ENCODE results near the gene NACC2.

NACC2 gene

DNA sequence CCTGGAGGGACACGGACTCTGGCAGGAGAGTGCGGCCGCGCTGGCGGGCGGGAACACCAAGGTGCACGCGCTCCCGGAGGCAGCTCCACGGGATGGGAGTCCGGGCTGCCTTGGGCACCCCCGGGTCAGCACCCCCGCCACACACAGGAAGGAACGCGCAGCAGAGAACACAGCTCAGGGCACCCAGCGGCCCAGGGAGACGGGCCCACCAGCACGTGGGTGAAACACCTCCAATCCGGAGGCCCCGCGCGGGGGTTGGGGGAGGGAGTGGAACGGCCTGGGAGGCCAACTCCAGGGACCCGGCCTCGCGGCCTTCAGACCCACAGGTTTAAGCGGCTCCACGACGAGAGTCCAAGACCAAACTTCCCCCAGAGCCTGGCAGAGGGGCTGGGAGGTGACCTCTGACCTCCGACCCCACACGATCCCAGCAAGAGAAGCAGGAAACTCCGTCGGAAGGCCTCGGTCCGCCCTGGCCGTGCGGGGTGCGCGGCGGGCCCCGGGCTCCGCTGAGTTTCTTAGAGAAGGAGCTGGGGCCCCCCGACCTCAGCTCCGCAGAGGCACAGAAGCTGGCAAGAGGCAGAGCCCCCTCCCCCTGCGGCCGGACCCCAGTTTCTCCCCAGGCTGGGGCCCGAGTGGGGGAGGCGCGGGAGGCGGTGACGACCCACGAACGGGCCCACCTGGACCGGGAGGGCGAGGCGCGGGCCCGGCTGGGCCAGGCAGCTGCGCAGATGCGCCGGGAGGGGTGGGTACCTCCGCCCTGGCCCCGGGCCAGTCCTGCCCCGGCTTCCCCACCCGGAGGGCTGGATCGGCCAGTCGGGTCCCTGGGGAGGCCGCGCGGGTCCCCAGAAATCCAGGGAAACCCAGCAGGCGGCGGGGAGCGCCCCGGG lies 851 bp downstream of the NACC2 start:
- peak in 8 of 56 donors; percentile 27 to 57 (median 42) for DNase-seq

DNA sequence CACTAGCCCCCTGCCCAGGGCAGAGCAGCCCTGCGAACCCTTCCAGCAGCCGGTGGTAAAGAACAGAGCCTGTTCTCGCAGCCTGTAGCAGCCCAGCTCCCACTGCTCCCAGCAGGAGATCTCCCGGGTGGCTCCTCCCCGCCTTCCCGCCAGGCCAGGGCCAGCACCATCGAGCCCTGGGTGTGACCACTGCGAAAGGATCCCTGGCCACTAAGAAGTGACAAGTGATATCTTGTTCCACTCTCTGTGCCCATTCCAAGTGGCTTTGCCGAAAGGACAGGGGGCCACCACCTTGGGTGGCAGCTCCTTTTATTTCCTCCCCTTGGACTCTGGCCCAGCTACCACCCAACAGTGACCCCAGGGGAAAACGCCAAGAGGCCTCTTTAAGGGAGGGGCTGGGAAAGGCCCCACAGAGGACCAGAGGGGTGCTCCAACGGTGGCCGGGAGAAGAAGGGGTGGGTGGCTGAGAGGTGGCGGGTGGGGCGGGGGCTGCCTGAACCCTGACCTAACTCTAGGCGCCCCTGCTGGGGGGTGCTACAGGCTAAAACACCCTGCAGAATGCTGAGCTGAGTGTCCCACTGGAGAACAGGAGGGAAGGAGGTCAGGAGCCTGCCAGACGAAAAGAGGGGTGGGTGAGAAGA lies 1.6 kb downstream of the NACC2 start:
- DNase-seq = peak in 1 of 56 donors; percentile 46

DNA sequence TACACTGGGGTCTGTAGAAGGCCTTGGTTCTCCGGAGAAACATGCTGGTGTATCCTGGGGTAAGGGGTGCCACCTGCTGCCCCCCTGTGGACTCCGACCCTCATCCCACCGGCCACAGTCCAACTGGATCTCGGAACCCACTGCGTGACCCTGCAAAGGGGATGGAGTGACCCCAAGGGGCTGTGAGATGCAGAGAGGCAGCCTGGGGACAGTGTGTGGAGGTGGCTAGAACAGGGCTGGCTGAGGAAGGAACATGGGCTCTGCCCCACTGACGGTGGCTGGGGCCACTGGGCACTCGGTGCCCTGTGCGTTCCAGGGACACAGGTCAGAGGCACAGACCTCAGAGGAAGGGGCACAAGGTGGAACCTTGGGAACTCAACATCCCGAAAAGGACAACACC lies 2.3 kb downstream of the NACC2 start:
- no peak for DNase-seq

DNA sequence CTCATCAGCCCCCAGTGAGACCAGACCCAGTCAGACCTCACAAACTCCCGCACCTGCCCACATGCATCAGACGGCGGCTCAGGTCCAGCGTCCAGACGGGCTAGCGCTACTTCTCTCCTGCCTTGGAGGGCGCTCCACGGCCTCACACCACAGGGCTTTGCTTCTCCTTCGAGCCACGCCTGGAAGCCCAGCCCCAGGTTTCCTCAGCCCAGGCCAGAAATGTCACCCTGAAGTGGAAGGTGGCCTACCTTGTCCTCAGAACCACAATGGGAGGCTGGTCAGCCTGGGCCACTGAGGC lies 2.8 kb downstream of the NACC2 start:
- DNase-seq = no peak

DNA sequence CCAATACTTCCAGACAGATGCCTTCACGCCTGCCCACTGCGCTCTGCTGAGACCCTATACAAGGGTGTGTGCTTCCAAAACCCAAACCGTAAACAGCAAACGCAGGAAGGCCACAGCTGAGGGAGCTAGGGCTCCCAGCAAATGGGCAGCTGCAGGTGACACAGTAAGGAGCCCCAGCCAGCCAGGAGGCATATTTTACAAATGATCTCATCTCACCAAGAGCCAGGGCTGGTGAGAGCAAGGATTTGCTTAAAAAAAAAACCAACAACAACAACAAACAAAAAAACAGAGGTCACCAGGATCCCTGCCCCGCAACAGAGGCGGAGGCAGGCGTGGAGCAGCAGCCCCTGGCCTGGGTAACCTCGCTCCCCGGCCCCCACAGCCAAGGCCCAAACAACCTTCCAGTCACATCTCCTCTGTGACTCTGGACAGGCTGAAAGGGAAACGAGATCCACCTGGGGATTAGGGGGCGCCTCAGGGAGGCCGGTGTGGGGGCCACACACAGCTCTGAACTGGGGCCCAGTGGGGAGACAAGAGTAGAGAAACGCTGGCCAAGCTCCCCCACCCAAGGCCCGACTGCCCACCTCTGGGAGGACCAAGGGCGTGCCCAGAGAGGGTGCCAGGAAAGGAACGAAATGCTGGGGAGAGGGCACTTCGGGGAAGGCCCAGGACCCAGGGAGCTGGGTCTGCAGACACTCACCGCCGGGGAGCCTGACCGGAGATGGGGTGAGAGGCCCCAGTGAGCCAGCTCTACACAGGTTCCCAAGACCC lies 3.3 kb downstream of the NACC2 start:
- no peak for DNase-seq

DNA sequence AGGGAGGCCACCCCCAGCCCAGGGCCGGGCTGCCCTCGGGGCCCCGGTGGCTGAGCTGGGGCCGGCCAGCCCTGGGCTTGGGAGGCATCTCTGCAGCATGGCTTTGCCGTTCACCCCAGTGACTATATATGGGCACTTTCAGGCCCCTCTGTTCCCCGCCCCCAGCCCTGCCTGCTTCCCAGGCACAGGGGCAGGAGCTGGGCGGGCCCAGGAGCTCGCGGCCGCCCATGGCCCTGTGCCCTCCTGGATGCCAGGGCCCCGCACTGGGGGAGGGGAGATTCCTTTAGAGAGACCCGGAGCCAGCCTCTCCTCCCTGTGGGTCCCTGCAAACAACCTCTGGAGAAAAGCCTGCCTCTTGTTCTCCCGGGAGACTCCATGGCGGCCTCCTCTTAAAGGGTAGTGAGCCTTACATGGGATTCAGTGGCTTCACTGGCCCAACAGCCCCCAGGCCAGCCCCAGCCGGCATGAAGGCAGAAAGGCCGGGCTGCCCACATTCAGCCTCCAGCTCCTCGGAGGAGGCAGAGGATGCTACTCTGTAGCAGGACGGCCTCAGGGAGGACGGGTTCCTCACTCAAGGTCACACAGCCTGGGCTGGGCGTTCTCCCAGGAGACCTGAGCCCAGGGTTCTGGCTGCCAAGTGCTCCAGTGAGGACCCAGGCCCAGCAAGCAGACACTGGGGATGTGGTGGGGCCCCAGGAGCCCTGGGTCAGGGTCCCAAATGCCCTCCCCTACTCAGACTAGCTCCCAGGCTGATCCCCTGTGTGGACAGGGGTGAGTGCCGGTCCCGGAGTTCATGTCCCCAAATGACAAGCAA lies 4.1 kb downstream of the NACC2 start:
- no peak for DNase-seq

DNA sequence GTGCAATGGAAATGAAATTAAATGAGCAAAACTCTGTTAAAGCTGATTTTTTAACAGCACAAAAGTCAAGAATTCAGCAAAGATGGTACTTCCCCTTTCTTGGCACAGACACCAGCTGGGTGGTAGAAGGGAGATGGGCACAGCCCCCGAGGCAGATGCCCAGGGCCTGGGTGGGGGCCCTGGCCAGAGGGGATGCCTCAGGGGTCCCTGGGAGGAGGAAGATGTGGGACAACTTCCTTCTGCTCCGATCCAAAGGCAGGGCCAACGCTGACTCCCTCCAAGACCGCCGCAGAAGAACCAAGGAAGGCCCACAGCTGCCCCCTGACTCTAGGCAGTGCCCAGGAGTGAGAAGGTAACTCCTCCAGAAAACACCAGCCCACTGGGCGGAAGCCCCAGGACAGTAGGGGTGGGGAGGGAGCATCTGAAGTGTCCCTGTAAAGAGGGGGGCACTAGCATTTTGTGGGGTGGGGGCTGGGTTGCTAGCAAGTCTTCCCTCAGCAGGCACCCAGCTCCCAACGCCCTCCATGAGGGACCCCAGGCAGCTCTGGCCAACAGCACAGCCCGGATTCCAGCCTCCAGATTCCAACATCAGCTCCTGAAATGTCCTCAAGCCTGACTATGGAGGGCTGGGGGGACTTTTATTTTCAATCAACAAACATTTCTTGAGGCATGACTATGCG lies 4.9 kb downstream of the NACC2 start:
- DNase-seq = no peak

DNA sequence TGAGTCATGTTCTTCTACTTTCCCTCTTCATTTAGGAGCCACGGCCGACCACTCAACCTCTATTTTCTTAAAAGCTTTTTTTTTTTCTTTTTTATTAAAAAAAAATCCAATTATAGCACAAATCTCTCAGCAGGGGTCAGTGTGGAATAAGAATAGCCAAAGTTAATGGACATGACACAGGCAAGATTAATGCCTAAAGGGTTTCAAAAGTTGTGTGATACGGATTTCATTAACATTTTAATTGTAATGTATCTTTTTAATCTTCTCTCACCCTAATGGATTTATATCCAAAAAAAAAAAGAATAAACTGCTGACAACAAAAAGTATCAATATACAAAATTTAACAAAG lies 5.4 kb downstream of the NACC2 start:
- DNase-seq = no peak

DNA sequence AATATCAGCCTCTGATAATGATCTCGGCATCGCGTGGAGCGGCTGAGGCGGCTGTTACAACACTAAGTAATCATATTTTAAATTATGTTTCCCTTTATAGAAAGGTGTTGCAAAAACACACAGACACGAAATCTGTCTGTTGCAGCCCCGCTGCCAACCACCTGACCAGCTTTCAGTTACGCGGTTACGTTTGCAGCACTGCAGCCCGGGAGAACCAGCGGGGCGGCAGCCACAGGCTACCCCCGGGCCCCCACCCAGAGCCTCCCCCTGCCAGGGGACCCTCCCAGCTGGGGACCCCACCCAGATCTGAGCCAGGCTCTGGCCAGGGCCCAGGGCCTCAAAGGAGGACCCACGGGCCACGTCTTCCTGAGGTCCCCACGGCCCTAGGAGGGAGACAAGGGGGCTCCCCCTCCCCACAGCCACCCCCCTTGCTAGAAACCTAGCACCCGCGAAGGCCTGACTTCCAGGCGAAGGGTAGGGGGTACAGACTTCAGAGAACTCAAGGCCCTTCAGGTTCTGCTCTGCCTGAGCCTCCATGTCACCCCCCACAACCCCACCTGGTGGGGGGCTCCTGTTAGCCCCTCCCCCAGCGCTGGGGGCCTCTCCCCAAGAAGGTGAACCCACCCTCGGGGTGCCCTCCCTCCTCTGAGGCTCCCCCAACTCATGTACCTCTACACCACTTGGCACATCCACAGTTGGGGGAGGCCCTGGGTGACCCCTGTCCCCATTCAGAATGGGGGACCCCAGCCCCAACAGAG lies 6.0 kb downstream of the NACC2 start:
- DNase-seq = peak in 5 of 56 donors; percentile 33 to 49 (median 34)

DNA sequence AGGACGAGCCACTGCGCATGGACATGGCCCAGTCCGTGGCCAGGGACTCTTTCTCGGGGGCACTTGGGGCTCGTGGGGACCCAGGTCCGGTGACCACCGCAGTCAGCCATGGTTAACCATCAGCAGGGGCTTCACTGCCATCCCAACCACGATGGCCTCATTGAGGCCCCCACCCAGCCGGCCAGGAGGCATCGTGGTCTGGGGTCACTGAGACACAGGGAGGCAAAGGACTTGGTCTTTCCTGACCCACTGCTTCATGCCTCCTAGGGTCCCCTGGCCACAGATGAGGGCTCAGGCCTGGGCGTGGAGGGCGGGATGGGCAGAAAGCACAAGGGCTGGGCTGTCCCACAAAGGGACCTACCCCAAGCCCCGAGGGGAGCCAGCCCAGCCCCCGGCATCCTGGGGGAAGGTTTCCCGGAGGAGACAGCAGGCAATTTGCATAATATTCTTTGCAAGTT lies 6.6 kb downstream of the NACC2 start:
- no peak for DNase-seq

DNA sequence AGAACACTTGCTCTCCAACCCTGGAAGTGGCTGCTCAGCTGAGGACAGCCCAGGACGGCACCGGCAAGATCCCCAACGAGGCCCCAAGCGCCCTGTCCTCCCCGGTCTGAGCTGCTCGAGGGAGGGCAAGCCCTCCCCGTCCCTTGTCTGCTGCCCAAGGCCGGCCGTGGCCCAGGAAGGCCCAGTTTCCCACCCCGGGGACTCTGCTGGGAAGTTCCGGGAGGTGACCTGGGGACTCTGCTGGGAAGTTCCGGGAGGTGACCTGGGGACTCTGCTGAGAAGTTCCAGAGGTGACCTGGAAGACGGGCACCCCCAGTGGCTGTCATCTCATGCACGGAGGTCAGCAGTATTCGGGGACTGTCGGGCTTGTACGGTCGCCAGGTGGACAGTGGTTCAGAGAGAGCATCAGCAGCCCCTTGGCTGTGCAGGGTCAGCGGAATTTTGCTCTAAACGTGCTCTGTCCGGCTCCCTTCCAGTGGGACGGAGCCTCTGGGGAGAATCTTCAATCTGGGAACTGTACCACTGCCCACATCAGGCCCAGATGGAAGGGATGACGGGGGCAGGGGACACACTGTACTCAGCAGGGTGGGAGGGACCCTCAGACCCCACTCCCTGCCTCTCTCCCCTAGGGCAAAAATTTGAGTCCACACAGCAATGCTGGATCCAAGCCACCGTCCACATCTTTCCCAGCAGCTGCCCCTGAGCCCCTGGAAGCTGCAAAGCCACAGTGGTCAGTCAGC lies 7.2 kb downstream of the NACC2 start:
- no peak for DNase-seq

DNA sequence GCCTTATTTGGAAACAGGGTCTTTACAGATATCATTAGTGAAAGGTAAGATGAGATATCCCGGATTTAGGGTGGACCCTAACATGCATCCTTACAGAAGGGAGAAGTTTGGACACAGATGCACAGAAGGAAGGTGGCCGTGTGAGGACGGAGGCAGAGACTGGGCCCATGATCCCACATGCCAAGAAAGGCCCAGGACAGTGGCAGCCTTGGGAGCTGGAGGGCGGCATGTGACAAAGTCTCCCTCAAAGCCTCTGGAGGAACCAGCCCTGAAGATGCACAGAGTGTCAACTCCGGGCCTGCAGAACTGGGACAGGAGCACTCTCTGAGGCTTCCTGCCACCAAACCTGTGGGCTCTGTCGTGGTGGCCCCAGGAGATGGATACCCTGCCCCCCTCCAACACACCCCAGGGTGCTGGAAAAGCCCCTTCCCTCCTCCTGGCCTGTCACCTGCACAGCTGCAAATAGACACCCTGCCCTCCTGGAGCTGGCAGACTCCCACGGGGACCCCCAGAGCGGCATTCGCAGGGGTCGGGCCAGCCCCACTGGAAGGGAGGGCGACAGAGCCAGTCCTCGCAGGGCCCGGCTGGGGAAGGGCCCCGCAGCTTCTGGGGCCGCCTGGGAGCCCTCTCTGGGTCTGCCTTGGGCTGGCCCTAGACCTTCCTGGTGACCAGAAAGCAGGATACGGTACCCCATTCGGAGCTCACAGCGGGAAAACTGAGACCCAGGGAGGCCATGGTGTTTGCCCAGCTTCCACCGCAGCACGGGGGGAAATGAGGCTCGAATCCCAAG lies 7.9 kb downstream of the NACC2 start:
- no peak for DNase-seq

DNA sequence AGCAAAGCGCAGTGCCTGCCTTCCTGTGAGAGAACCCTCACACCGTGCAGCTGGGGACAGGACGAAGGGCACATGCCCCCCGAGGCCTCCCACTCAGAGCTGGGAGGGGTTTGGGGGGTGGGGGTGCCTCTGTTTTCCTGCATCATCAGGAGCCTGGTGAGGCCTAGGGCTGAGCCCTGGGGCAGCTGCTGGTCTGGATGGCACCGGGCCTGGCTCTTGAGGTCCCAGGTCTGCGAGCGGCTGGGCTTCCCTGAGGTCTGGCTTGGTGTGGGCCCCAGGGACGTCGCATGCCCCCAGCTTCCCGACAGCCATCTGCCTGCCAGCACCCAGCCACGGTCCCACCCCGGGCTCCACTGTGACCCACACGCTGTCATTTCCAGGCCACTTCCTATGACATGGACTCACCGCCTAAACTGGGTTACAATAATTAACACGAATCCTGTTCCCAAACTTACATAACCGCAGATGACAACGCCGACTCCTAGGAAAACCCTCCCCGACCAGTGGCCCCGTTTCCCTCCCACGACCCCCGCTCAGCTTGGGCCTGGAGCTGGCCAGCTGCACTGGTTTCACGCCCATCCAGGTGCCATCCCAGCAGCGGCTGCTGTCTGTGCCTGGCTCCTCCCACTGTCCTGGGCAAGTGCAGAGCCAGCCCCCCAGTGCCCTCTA lies 8.7 kb downstream of the NACC2 start:
- peak in 21 of 56 donors; percentile 45 to 83 (median 68) for DNase-seq

DNA sequence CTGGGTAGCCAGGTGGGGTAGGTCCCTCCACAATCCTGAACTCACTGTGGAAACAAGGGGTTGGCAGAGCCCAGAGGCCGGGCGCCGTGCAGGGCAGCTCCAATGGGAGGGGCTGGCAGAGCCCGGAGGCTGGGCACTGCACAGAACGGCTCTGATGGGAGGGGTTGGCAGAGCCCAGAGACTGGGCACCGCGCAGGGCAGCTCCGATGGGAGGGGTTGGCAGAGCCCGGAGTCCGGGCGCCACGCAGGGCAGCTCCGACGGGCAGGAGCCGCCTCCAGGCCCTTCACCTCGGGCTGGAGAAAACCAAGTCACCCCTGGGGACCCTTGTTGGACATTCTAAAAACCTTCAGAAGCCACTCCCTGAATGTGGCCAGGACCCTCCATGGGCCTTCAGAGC lies 9.3 kb downstream of the NACC2 start:
- peak in 54 of 56 donors; percentile 37 to 95 (median 80) for DNase-seq

DNA sequence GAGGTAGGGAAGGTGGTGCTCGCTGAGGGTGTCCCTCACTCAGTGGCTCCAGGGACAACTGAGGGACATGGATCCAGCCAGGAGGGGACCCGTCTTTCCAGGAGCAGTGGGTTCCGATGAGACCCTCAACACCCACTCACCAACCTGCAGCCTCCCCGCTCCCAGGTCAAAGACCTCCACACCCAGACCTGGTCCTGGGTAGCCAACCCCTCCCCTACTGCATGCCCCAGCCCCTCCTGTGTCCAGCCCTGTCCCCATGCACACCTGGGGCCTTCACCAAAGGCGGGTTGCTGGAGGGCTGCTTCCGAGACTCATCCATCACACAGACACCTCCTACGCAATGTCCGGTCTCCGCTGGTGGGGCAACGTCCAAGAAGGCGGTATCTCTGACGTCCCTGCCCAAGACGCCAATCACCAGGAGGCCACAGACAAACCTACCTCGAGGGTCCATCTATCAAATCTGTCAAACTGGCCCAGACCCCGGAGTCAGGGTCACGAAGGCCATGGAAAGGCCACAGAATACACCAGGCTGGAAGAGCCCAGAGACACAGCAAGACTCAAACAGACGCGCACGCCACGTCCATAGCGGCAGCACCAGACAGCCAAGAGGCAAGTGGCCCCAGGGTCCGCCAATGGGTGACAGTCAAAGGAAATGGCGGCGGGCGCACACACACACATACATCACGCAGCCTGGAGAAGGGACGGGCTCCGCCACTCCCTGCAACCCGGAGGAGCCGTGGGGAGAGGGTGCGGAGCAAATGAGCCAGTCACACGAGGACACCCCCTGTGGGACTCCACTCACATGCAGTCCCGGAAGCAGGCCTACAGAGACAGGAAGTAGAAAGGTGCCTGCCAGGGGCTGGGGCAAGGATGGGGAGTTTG lies 10.8 kb downstream of the NACC2 start:
- no peak for DNase-seq

DNA sequence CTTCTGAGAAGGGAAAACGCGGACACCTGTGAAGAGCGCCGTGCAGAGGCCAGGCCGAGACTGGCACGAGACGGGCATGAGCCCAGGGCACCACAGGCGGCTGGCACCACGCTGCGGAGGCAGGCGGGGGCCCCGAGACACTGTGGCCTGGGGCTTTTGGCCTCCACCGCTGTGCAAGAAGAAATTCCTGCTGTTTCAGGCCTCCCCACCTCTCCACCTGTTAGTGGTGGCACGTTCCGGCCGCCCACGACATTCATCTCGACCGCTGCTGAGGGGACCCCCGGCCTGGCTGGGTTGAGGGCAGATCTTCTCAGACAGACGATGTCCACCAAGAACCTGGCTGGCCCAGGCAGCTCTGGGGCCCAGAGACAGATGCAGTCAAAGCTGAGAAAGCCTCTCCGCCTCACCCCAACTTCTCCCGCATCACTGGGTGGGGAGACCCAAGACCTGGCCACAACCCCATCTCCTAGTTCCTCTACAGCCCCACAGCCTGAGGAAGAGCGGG lies 11.5 kb downstream of the NACC2 start:
- no peak for DNase-seq

Data from amygdala (tissue), 56 donors.